Progenitor cell of endocrine pancreas (in vitro differentiated cells): ENCODE measurements around the gene UBE3B. TPM values are rescaled to one million over a fixed set of nuclear protein-coding genes. Genes with fewer than 3 reads are reported as not detected.

ENCODE experiments used
- DNase-seq: peaks from one replicate; pipeline ENCODE4 v3.0.0; 2021; ENCODE audit warnings: low spot score; ENCODE audit not compliant: unreplicated experiment
- H3K27ac Mint-ChIP-seq: 2 replicates; pipeline ENCODE4 v1.8.0; 2021; ENCODE audit warnings: mild to moderate bottlenecking, moderate library complexity, mixed read lengths
- H3K27me3 Mint-ChIP-seq: 2 replicates; pipeline ENCODE4 v1.8.0; 2021; ENCODE audit warnings: mixed read lengths
- H3K36me3 Mint-ChIP-seq: 2 replicates; pipeline ENCODE4 v1.8.0; 2022; ENCODE audit warnings: mixed read lengths; ENCODE audit not compliant: insufficient read depth
- H3K4me1 Mint-ChIP-seq: 2 replicates; pipeline ENCODE4 v1.8.0; 2021; ENCODE audit warnings: low read depth, mixed read lengths
- H3K4me3 Mint-ChIP-seq: 2 replicates; pipeline ENCODE4 v1.8.0; 2021; ENCODE audit warnings: low read depth, mild to moderate bottlenecking, moderate library complexity, mixed read lengths
- H3K9me3 Mint-ChIP-seq: 2 replicates; pipeline ENCODE4 v1.8.0; 2021; ENCODE audit warnings: low read depth, mixed read lengths
- CTCF ChIP-seq: fragments of 200-600 bp; sonication (generic); IDR thresholded peaks from one replicate; pipeline ENCODE4 v1.5.0; 2021; ENCODE audit warnings: antibody characterized with exemption, mild to moderate bottlenecking; ENCODE audit not compliant: unreplicated experiment
- total RNA-seq: library from RNA; stranded (reverse); gene quantifications from 2 replicates; pipeline ENCODE4 v1.2.1, GENCODE V29; 2021

Gene UBE3B
- total RNA-seq, 1 donor from 2014 or later = 41.8 TPM

GRCh38 chr12:109552971-109553370 is 75.5 kb downstream of the UBE3B start:
- H3K27me3 Mint-ChIP-seq = peaks cover 30% of the 10 kb centered on the region
- no peak overlapping the region for H3K27ac Mint-ChIP-seq
- DNase-seq = no peak
- H3K9me3 Mint-ChIP-seq = no peaks in the 10 kb centered on the region
- H3K4me1 Mint-ChIP-seq = peaks cover 7% of the 10 kb centered on the region
- no peak for TF ChIP-seq CTCF
- no peak overlapping the region for H3K4me3 Mint-ChIP-seq
- no peaks in the 10 kb centered on the region for H3K36me3 Mint-ChIP-seq

DNA sequence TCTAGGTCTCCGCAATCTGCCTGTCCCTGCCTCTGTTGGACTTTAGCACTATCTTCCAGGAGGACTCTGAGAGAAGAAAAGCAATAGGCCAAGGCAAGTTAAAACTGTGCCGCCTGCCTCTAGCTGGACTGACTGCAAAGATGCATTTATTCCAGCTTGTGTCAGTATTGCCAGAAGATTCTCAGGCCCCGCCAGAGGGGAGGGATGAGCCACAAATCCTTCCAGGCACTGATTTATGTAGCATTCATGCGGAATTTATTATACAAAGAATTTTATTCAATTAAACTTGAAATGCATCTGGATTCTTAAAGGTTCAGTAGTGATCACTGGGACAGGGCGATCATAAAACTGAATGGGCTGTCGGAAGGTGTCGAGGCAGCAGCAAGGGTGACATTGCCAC is 76.0 kb downstream of the UBE3B start:
- peaks cover 25% of the 10 kb centered on the region for H3K27me3 Mint-ChIP-seq
- H3K36me3 Mint-ChIP-seq = no peaks in the 10 kb centered on the region
- no peaks in the 10 kb centered on the region for H3K9me3 Mint-ChIP-seq
- H3K27ac Mint-ChIP-seq = no peak overlapping the region
- no peak for TF ChIP-seq CTCF
- H3K4me1 Mint-ChIP-seq = peaks cover 7% of the 10 kb centered on the region
- no peak for DNase-seq
- H3K4me3 Mint-ChIP-seq = no peak overlapping the region

DNA sequence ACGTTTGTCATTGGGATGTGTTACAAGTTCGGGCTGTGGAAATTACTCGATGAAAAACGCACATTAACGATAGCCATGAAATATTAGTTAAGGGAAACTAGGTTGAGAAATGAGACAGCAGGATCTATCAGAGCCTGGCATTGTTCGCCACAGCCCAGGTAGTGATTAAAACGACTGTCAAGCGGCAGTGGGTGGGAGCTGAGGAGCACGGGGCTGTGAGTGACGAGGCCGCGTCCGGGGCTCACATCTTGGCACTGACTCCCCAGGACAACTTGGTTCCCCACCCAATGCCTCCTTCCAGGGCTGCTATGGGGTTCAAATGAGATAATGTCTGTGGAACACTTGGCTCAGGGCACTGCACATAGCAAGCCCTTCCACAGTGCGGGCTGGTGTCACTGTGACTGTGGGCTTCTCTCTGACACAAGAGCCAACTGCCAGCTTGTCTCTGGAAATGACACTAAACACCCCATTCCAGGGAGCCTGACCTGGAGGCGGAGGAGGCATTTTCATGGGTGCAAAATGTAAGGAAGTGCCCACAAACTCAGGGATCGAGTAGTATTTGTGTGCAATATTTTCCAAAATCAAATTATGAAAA is 76.6 kb downstream of the UBE3B start:
- Mint-ChIP-seq H3K9me3 (no peaks in the 10 kb centered on the region), H3K4me3 (no peak overlapping the region), H3K27ac (no peak overlapping the region), H3K27me3 (peaks cover 19% of the 10 kb centered on the region), H3K36me3 (no peaks in the 10 kb centered on the region), H3K4me1 (peaks cover 7% of the 10 kb centered on the region)
- DNase-seq = no peak
- no peak for TF ChIP-seq CTCF

DNA sequence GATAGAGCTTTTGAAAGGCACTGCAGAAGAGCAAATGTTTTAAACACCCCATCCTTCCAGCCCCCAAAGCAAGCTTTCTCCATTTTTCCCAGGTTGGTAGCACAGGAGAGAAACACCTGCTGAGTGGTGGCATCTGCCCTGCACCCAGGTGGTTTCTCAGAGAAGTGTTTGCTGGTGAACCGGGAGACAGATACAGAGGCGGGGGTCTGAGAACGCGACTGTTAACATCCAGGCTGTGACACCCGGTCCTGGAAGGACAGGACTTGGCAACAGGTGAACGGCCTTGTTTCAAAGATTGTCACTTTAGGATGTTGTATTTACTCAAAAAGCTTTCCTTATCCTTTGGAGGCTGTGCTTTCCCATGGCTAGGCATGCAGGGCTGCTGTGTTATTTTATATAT is 77.3 kb downstream of the UBE3B start:
- H3K9me3 Mint-ChIP-seq = no peaks in the 10 kb centered on the region
- H3K4me1 Mint-ChIP-seq = peaks cover 5% of the 10 kb centered on the region
- H3K27ac Mint-ChIP-seq = no peak overlapping the region
- peaks cover 16% of the 10 kb centered on the region for H3K27me3 Mint-ChIP-seq
- H3K4me3 Mint-ChIP-seq = no peak overlapping the region
- no peak for DNase-seq
- no peak for TF ChIP-seq CTCF
- H3K36me3 Mint-ChIP-seq = no peaks in the 10 kb centered on the region

DNA sequence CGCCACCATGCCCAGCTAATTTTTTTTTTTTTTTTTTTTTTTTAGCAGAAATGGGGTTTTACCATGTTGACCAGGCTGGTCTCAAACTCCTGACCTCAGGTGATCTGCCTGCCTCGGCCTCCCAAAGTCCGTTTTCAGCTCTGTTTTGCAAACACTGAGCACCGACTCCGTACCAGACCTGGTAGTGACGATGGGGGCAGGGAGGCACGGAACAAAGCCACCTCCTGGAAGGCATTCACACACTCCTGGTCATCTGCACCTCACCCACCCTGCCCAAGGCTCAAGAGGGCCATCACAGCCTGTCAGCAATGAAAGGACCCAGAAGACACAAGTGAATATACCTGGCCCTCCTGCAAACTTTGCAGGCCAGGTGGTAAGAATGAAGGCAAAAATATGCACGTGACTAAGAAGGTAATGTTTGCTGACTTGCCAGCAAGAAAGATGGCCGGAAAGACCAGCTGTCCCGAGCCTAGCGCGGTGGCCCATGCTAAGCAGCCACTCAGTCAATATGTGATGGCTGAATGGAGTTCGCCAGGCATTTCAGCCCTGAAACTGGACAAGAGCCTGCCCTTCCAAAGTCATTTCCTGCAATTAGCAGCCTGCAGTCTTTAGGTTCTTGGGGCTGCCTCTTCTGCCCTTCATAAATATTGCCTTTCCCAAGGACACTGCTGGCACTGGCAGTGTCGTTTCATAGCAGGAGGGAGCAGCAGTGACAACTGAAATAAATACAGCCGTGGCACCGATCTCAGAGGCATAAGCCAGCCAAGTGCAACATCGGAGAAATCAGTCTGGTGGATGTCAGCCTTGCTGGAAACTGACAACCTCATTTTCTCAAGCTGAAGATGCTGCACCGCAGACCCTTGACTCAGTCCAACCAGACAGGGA is 78.2 kb downstream of the UBE3B start:
- Mint-ChIP-seq H3K36me3 (no peaks in the 10 kb centered on the region), H3K4me3 (no peak overlapping the region), H3K27ac (no peak overlapping the region), H3K9me3 (no peaks in the 10 kb centered on the region), H3K4me1 (peaks cover 3% of the 10 kb centered on the region), H3K27me3 (peaks cover 12% of the 10 kb centered on the region)
- TF ChIP-seq CTCF = no peak
- DNase-seq = no peak
